HCT116 (cell line): ENCODE results near the gene ASB8. TPM values are rescaled to one million over a fixed set of nuclear protein-coding genes. Genes with fewer than 3 reads are reported as not detected.

ENCODE experiments used
- ATAC-seq: fragments of 200-7000 bp; cut with Tn5 transposase; 2 replicates; pipeline ENCODE4 v1.9.1; 2020; ENCODE audit warnings: mild to moderate bottlenecking, moderate library complexity
- BruUV-seq: library from RNA; stranded (reverse); fragments of 400-500 nt; replicated peaks from 2 replicates; lab custom pipeline; 2021; lab: Mats Ljungman, UMichigan
- CTCF ChIA-PET: fragments of 300-600 bp; sonication (Branson Sonifier 250); formaldehyde crosslinking; loops from one replicate; lab custom pipeline; 2021; ENCODE audit warnings: antibody characterized with exemption; lab: Charles Lee
- POLR2A ChIA-PET: fragments of 300-600, 350-600 bp; sonication (Branson Sonifier 250); formaldehyde crosslinking; loops from one replicate; lab custom pipeline; 2021; ENCODE audit warnings: antibody characterized with exemption; lab: Charles Lee
- RAD21 ChIA-PET, 2 experiments: fragments of 300-600 bp; sonication (Branson Sonifier 250); formaldehyde crosslinking; loops; one replicate each; lab custom pipeline; 2023; ENCODE audit warnings: low total read pairs in 2 of 2; ENCODE audit not compliant: uncharacterized antibody in 2 of 2, unreplicated experiment in 2 of 2, low non-redundant PET in 1 of 2; lab: Charles Lee
- DNase-seq: peaks from one replicate; pipeline ENCODE4 v3.0.0-alpha.2; 2010; ENCODE audit warnings: low read depth, low spot score
- H2AFZ ChIP-seq: fragments of 200-600 bp; shearing (Covaris generic), sonication (generic); 2 replicates; pipeline ENCODE4 v1.6.1; 2017; ENCODE audit warnings: low read depth, mixed run types, mixed read lengths, antibody characterized with exemption, low read length; ENCODE audit not compliant: poor library complexity, severe bottlenecking
- H3K27ac ChIP-seq: 2 replicates; pipeline ENCODE4 v1.5.1; 2012; ENCODE audit warnings: low read depth, low read length
- H3K27me3 ChIP-seq: fragments of 200-600 bp; sonication (generic); 2 replicates; pipeline ENCODE4 v1.6.1; 2016; ENCODE audit warnings: mixed run types, low read length, mixed read lengths; ENCODE audit not compliant: insufficient read depth
- H3K36me3 ChIP-seq, 2 experiments: fragments of 200-500 bp in 1 of 2; fragments of 200-600 bp in 1 of 2; sonication (Bioruptor generic) in 1 of 2; sonication (generic) in 1 of 2; 2 replicates each; pipeline versions ENCODE4 v1.5.1 to v1.6.1; 2014 to 2016; ENCODE audit warnings: low read length in 2 of 2, inconsistent platforms in 1 of 2, mixed read lengths in 1 of 2, mixed run types in 1 of 2; ENCODE audit not compliant: insufficient read depth in 2 of 2, control insufficient read depth in 1 of 2
- H3K4me1 ChIP-seq, 2 experiments: fragments of 200-600 bp in 1 of 2; sonication (generic) in 1 of 2; 2 replicates each; pipeline versions ENCODE4 v1.5.1 to v1.6.1; 2012 to 2017; ENCODE audit warnings: low read length in 2 of 2, inconsistent platforms in 1 of 2, mild to moderate bottlenecking in 1 of 2, mixed read lengths in 1 of 2, mixed run types in 1 of 2, moderate library complexity in 1 of 2; ENCODE audit not compliant: insufficient read depth in 2 of 2, control insufficient read depth in 1 of 2
- H3K4me2 ChIP-seq: fragments of 200-600 bp; sonication (generic); 2 replicates; pipeline ENCODE4 v1.6.1; 2017; ENCODE audit warnings: mixed run types, low read length, mixed read lengths
- H3K4me3 ChIP-seq, 2 experiments: fragments of 200-600 bp in 1 of 2; sonication (generic) in 1 of 2; replicated peaks in 1 of 2; 2 replicates each; pipeline ENCODE4 v1.5.1; 2011 to 2016; ENCODE audit warnings: low read length in 2 of 2, control low read depth in 1 of 2, low read depth in 1 of 2, mild to moderate bottlenecking in 1 of 2, mixed read lengths in 1 of 2, mixed run types in 1 of 2
- H3K79me2 ChIP-seq: fragments of 200-600 bp; sonication (generic); 2 replicates; pipeline ENCODE4 v1.6.1; 2017; ENCODE audit warnings: mild to moderate bottlenecking, mixed run types, low read length, moderate library complexity, mixed read lengths; ENCODE audit not compliant: insufficient read depth
- H3K9ac ChIP-seq: fragments of 200-600 bp; sonication (generic); 2 replicates; pipeline ENCODE4 v1.6.1; 2016; ENCODE audit warnings: low read length, mixed read lengths
- H3K9me2 ChIP-seq: fragments of 200-600 bp; sonication (generic), shearing (Covaris generic); 2 replicates; pipeline ENCODE4 v1.6.1; 2017; ENCODE audit warnings: mixed run types, mild to moderate bottlenecking, moderate library complexity; ENCODE audit not compliant: insufficient read depth
- H3K9me3 ChIP-seq, 2 experiments: fragments of 200-500 bp in 1 of 2; fragments of 200-600 bp in 1 of 2; sonication (Bioruptor generic) in 1 of 2; sonication (generic) in 1 of 2; 2 replicates each; pipeline ENCODE4 v1.6.1; 2014 to 2017; ENCODE audit warnings: low read length in 2 of 2, mixed read lengths in 2 of 2, inconsistent platforms in 1 of 2, low read depth in 1 of 2, mild to moderate bottlenecking in 1 of 2, mixed run types in 1 of 2, moderate library complexity in 1 of 2; ENCODE audit not compliant: control insufficient read depth in 1 of 2, insufficient read depth in 1 of 2
- H4K20me1 ChIP-seq: fragments of 200-600 bp; sonication (generic), shearing (Covaris generic); 2 replicates; pipeline ENCODE4 v1.6.1; 2017; ENCODE audit warnings: mixed run types, mild to moderate bottlenecking, moderate library complexity; ENCODE audit not compliant: insufficient read depth
- CEBPB ChIP-seq: IDR thresholded peaks from 2 replicates; pipeline ENCODE4 v1.6.1; 2012; ENCODE audit warnings: low read depth
- EGR1 ChIP-seq: IDR thresholded peaks from 2 replicates; pipeline ENCODE4 v1.6.1; 2012; ENCODE audit warnings: low read depth
- ELF1 ChIP-seq: IDR thresholded peaks from 2 replicates; pipeline ENCODE4 v1.6.1; 2012; ENCODE audit warnings: low read depth, borderline replicate concordance
- EZH2 ChIP-seq: fragments of 200-600 bp; sonication (generic); IDR thresholded peaks from 2 replicates; pipeline ENCODE4 v1.6.1; 2017; ENCODE audit warnings: antibody characterized with exemption, mixed run types
- EZH2phosphoT487 ChIP-seq: fragments of 200-600 bp; IDR thresholded peaks from 2 replicates; pipeline ENCODE4 v1.6.1; 2018; ENCODE audit warnings: antibody characterized with exemption, borderline replicate concordance
- FOSL1 ChIP-seq: IDR thresholded peaks from 2 replicates; pipeline ENCODE4 v1.6.1; 2012; ENCODE audit warnings: low read depth
- JUND ChIP-seq: IDR thresholded peaks from 2 replicates; pipeline ENCODE4 v1.6.1; 2012
- POLR2A ChIP-seq: IDR thresholded peaks from 2 replicates; pipeline ENCODE4 v1.7.0; 2011; ENCODE audit warnings: borderline replicate concordance; ENCODE audit not compliant: insufficient read depth, insufficient read length; ENCODE audit errors: extremely low read depth
- SP1 ChIP-seq: IDR thresholded peaks from 2 replicates; pipeline ENCODE4 v1.6.1; 2012; ENCODE audit warnings: low read depth
- SRF ChIP-seq: IDR thresholded peaks from 2 replicates; pipeline ENCODE4 v1.6.1; 2012; ENCODE audit warnings: low read depth
- YY1 ChIP-seq: IDR thresholded peaks from 2 replicates; pipeline ENCODE4 v1.6.1; 2011; ENCODE audit warnings: low read length, low read depth, moderate library complexity, mild to moderate bottlenecking; ENCODE audit not compliant: insufficient replicate concordance; ENCODE audit errors: extremely low read depth
- ZBTB33 ChIP-seq: IDR thresholded peaks from 2 replicates; pipeline ENCODE4 v1.6.1; 2011; ENCODE audit warnings: mild to moderate bottlenecking, low read length, moderate library complexity; ENCODE audit not compliant: insufficient replicate concordance; ENCODE audit errors: extremely low read depth
- ZNF274 ChIP-seq: fragments of 200-500 bp; sonication (Bioruptor generic); IDR thresholded peaks from 2 replicates; pipeline ENCODE4 v1.6.1; 2014; ENCODE audit warnings: mild to moderate bottlenecking, low read depth, low read length, inconsistent platforms
- intact Hi-C: fragments of 100-400 bp; cut with micrococcal nuclease; formaldehyde crosslinking; loops from 2 replicates; pipeline ENCODE4 v1.10.0; 2022
- total RNA-seq: library from RNA; stranded (reverse); gene quantifications from one replicate; pipeline ENCODE4 v1.2.1, GENCODE V29; 2021; ENCODE audit not compliant: unreplicated experiment
- TF ChIP-seq, protein P1 (sequence below): IDR thresholded peaks from 2 replicates; pipeline ENCODE4 v1.6.1; 2012
- TF ChIP-seq, protein P2 (sequence below): IDR thresholded peaks from 2 replicates; pipeline ENCODE4 v1.6.1; 2012

The ASB8 gene
- total RNA-seq, 1 experiment from 2014 or later, result 14.0 TPM

GRCh38 chr12:48160807-48161206, 3.5 kb upstream of the ASB8 start:
- H3K27me3 ChIP-seq, result no peaks in the 10 kb centered on the region
- intact Hi-C loops, result loop anchor here (10.0 kb wide), 2 partner anchors 216 to 446 kb away; no protein-coding TSS in a partner anchor
- H4K20me1 ChIP-seq, result no peaks in the 10 kb centered on the region
- no peak overlapping the region for H3K9ac ChIP-seq
- TF ChIP-seq SP1 (no peak), ELF1 (no peak), EGR1 (no peak), EZH2phosphoT487 (no peak), ZNF274 (no peak), EZH2 (no peak), SRF (no peak), JUND (no peak), FOSL1 (no peak), CEBPB (no peak), ZBTB33 (no peak), POLR2A (no peak), YY1 (no peak)
- TF ChIP-seq, protein P1, sequence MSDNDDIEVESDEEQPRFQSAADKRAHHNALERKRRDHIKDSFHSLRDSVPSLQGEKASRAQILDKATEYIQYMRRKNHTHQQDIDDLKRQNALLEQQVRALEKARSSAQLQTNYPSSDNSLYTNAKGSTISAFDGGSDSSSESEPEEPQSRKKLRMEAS, result no peak
- TF ChIP-seq, protein P2, sequence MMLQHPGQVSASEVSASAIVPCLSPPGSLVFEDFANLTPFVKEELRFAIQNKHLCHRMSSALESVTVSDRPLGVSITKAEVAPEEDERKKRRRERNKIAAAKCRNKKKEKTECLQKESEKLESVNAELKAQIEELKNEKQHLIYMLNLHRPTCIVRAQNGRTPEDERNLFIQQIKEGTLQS, result no peak
- BruUV-seq, result no TSS peak
- no peak overlapping the region for H3K27ac ChIP-seq
- RAD21 ChIA-PET, result no interaction called here
- H3K4me1 ChIP-seq, result peaks cover 8% of the 10 kb centered on the region in 2 experiments
- no peak overlapping the region for H3K4me3 ChIP-seq
- CTCF ChIA-PET, result interaction anchor here (1.0 kb wide), 1 partner anchor 256 kb away, joined by 4 read pairs; the partner anchor contains the start of gene VDR
- H3K4me2 ChIP-seq, result no peak overlapping the region
- POLR2A ChIA-PET, result no interaction called here
- H2AFZ ChIP-seq, result no peak overlapping the region
- no peaks in the 10 kb centered on the region for H3K36me3 ChIP-seq
- ATAC-seq (no peak), DNase-seq (no peak)
- H3K9me2 ChIP-seq, result no peaks in the 10 kb centered on the region
- H3K79me2 ChIP-seq, result 0 out of 2 replicates have a peak, but pooled peaks cover 4% of the 10 kb centered on the region
- no peaks in the 10 kb centered on the region for H3K9me3 ChIP-seq
